H1 (cell line): Measurements from ENCODE around the gene LRP5. TPM values are rescaled to one million over a fixed set of nuclear protein-coding genes. Genes with fewer than 3 reads are reported as not detected.
A peak's percentile ranks its signal among the peaks of the same experiment; 100 is the strongest.

Source experiments
- CTCF ChIA-PET: fragments of 300-600 bp; sonication (Branson Sonifier 250); formaldehyde crosslinking; loops from one replicate; lab custom pipeline; 2021; ENCODE audit not compliant: partially characterized antibody; lab: Charles Lee
- POLR2A ChIA-PET: fragments of 300-600 bp; sonication (Branson Sonifier 250); formaldehyde crosslinking; loops from one replicate; lab custom pipeline; 2021; ENCODE audit warnings: inconsistent platforms; ENCODE audit not compliant: partially characterized antibody; lab: Charles Lee
- DNase-seq, 2 experiments: peaks; one replicate each; pipeline versions ENCODE4 v3.0.0 to v3.0.0-alpha.2; 2010 to 2022; ENCODE audit warnings: low spot score in 2 of 2, low read depth in 1 of 2, mixed read lengths in 1 of 2
- FAIRE-seq: peaks from 2 replicates; lab custom pipeline; 2011; peaks lifted over from hg19 to GRCh38; lab: Jason Lieb, UNC
- H2AFZ ChIP-seq: 2 replicates; pipeline ENCODE4 v1.8.1; 2012; ENCODE audit warnings: low read length, inconsistent platforms
- H2AK5ac ChIP-seq: 2 replicates; pipeline ENCODE4 v1.6.1; 2013; ENCODE audit warnings: low read depth, low read length
- H2BK120ac ChIP-seq: replicated peaks from 2 replicates; pipeline ENCODE3; 2013; ENCODE audit warnings: low read depth, low read length, inconsistent platforms
- H2BK12ac ChIP-seq: 2 replicates; pipeline ENCODE4 v1.6.1; 2013; ENCODE audit warnings: low read depth, low read length
- H2BK15ac ChIP-seq: 2 replicates; pipeline ENCODE4 v1.6.1; 2013; ENCODE audit warnings: low read length
- H2BK20ac ChIP-seq: 2 replicates; pipeline ENCODE4 v1.6.1; 2013; ENCODE audit warnings: low read length
- H2BK5ac ChIP-seq: 2 replicates; pipeline ENCODE4 v1.6.1; 2013; ENCODE audit warnings: low read depth, low read length
- H3K14ac ChIP-seq: 2 replicates; pipeline ENCODE4 v1.6.1; 2013; ENCODE audit warnings: inconsistent platforms; ENCODE audit not compliant: insufficient read length
- H3K18ac ChIP-seq: 2 replicates; pipeline ENCODE4 v1.6.1; 2013; ENCODE audit warnings: low read length; ENCODE audit errors: extremely low read depth
- H3K23ac ChIP-seq: 2 replicates; pipeline ENCODE4 v1.6.1; 2013; ENCODE audit warnings: inconsistent platforms; ENCODE audit not compliant: insufficient read length
- H3K23me2 ChIP-seq: 2 replicates; pipeline ENCODE4 v1.6.1; 2013; ENCODE audit warnings: low read depth, low read length
- H3K27ac ChIP-seq: 2 replicates; pipeline ENCODE4 v1.6.1; 2011; ENCODE audit warnings: low read depth, low read length, inconsistent platforms
- H3K27me3 ChIP-seq, 4 experiments: replicated peaks in 1 of 4; 1 replicate in 1 of 4; 2 replicates in 3 of 4; pipeline versions ENCODE4 v1.6.1 to v1.8.1; 2011 to 2013; ENCODE audit warnings: low read length in 3 of 4, mild to moderate bottlenecking in 3 of 4, inconsistent platforms in 2 of 4, mixed read lengths in 2 of 4, moderate library complexity in 1 of 4; ENCODE audit not compliant: control insufficient read depth in 3 of 4, insufficient read depth in 3 of 4; ENCODE audit errors: extremely low read depth in 1 of 4
- H3K36me3 ChIP-seq, 4 experiments: 2 replicates each; pipeline versions ENCODE4 v1.6.1 to v1.8.1; 2011 to 2013; ENCODE audit warnings: mild to moderate bottlenecking in 4 of 4, low read length in 3 of 4, moderate library complexity in 2 of 4, control low read depth in 1 of 4, inconsistent platforms in 1 of 4; ENCODE audit not compliant: insufficient read depth in 4 of 4, control insufficient read depth in 2 of 4
- H3K4ac ChIP-seq: replicated peaks from 2 replicates; pipeline ENCODE3; 2013; ENCODE audit warnings: low read length, low read depth, mixed read lengths, inconsistent platforms; ENCODE audit not compliant: insufficient read length
- H3K4me1 ChIP-seq, 4 experiments: replicated peaks in 1 of 4; 1 replicate in 1 of 4; 2 replicates in 3 of 4; pipeline versions ENCODE4 v1.6.1 to v1.8.1; 2011 to 2013; ENCODE audit warnings: low read length in 3 of 4, inconsistent platforms in 2 of 4, mixed read lengths in 1 of 4; ENCODE audit not compliant: insufficient read depth in 4 of 4, control insufficient read depth in 3 of 4
- H3K4me2 ChIP-seq, 2 experiments: 2 replicates each; pipeline versions ENCODE4 v1.6.1 to v1.8.1; 2011 to 2013; ENCODE audit warnings: low read depth in 2 of 2, low read length in 2 of 2, control low read depth in 1 of 2, inconsistent platforms in 1 of 2, mild to moderate bottlenecking in 1 of 2; ENCODE audit not compliant: insufficient read depth in 1 of 2
- H3K4me3 ChIP-seq, 4 experiments: fragments of 200-600, 300-600 bp in 1 of 4; sonication (generic), shearing (Covaris generic), sonication (Bioruptor Twin) in 1 of 4; 2 replicates each; pipeline versions ENCODE4 v1.5.1 to v1.8.1; 2011 to 2016; ENCODE audit warnings: low read length in 4 of 4, low read depth in 3 of 4, control low read depth in 2 of 4, inconsistent platforms in 2 of 4, mild to moderate bottlenecking in 2 of 4, mixed read lengths in 1 of 4, moderate library complexity in 1 of 4; ENCODE audit not compliant: insufficient read depth in 2 of 4; ENCODE audit errors: extremely low read depth in 1 of 4
- H3K56ac ChIP-seq: replicated peaks from 2 replicates; pipeline ENCODE3; 2013; ENCODE audit warnings: low read depth, mild to moderate bottlenecking, mixed read lengths, low read length, inconsistent platforms; ENCODE audit not compliant: insufficient read length
- H3K79me1 ChIP-seq: 2 replicates; pipeline ENCODE4 v1.6.1; 2013; ENCODE audit warnings: low read depth, low read length, control low read depth
- H3K79me2 ChIP-seq, 2 experiments: 2 replicates each; pipeline versions ENCODE4 v1.6.1 to v1.8.1; 2012 to 2013; ENCODE audit warnings: low read length in 2 of 2, mild to moderate bottlenecking in 2 of 2, inconsistent platforms in 1 of 2; ENCODE audit not compliant: insufficient read depth in 2 of 2, control insufficient read depth in 1 of 2
- H3K9ac ChIP-seq, 4 experiments: replicated peaks in 1 of 4; 1 replicate in 1 of 4; 2 replicates in 3 of 4; pipeline versions ENCODE4 v1.6.1 to v1.8.1; 2011 to 2013; ENCODE audit warnings: low read depth in 3 of 4, low read length in 3 of 4, control low read depth in 2 of 4, mild to moderate bottlenecking in 2 of 4, moderate library complexity in 2 of 4, inconsistent platforms in 1 of 4; ENCODE audit errors: extremely low read depth in 1 of 4
- H3K9me3 ChIP-seq, 2 experiments: 2 replicates each; pipeline versions ENCODE4 v1.6.1 to v1.8.1; 2012 to 2013; ENCODE audit warnings: mild to moderate bottlenecking in 2 of 2, moderate library complexity in 2 of 2, control low read depth in 1 of 2, inconsistent platforms in 1 of 2, low read depth in 1 of 2, low read length in 1 of 2, mixed read lengths in 1 of 2; ENCODE audit not compliant: insufficient read depth in 2 of 2
- H4K20me1 ChIP-seq, 2 experiments: replicated peaks in 1 of 2; 2 replicates each; pipeline versions ENCODE3 to v1.8.1; 2011 to 2013; ENCODE audit warnings: inconsistent platforms in 2 of 2, low read length in 2 of 2, mild to moderate bottlenecking in 1 of 2; ENCODE audit not compliant: insufficient read depth in 2 of 2, control insufficient read depth in 1 of 2
- H4K5ac ChIP-seq: 2 replicates; pipeline ENCODE4 v1.6.1; 2013; ENCODE audit warnings: low read length, low read depth, mixed read lengths, inconsistent platforms; ENCODE audit not compliant: insufficient read length
- H4K8ac ChIP-seq: 2 replicates; pipeline ENCODE4 v1.8.0; 2013; ENCODE audit warnings: mild to moderate bottlenecking, moderate library complexity, low read length, inconsistent platforms; ENCODE audit not compliant: insufficient read depth; ENCODE audit errors: extremely low read depth
- H4K91ac ChIP-seq: replicated peaks from 2 replicates; pipeline ENCODE3; 2013; ENCODE audit warnings: low read length, mixed read lengths, inconsistent platforms; ENCODE audit not compliant: insufficient read length
- CTCF ChIP-seq, 3 experiments: IDR thresholded peaks; 1 replicate in 2 of 3; 2 replicates in 1 of 3; pipeline versions ENCODE4 v1.5.1 to v1.6.1; 2011; ENCODE audit warnings: low read length in 3 of 3, mild to moderate bottlenecking in 3 of 3, inconsistent platforms in 2 of 3, low read depth in 1 of 3, moderate library complexity in 1 of 3; ENCODE audit not compliant: insufficient read depth in 1 of 3; ENCODE audit errors: control extremely low read depth in 1 of 3
- SRF ChIP-seq: IDR thresholded peaks from 2 replicates; pipeline ENCODE4 v1.6.1; 2011; ENCODE audit warnings: mild to moderate bottlenecking, low read depth, low read length, moderate library complexity
- WGBS, 2 experiments: shearing (Covaris generic) in 1 of 2; methylation state at CpG; one replicate each; pipeline versions ENCODE4 v1.1.6 to v1.1.7; 2013 to 2015; ENCODE audit warnings: low lambda C conversion rate in 2 of 2, mixed read lengths in 2 of 2, inconsistent platforms in 1 of 2, low coverage in 1 of 2, missing lambda C conversion rate in 1 of 2; ENCODE audit not compliant: insufficient replicate concordance in 2 of 2, insufficient coverage in 1 of 2, insufficient read length in 1 of 2; ENCODE audit errors: extremely low coverage in 1 of 2, missing lambda C conversion rate in 1 of 2; 5-methylcytosine and 5-hydroxymethylcytosine counted together
- polyA plus RNA-seq, 7 experiments: library from polyadenylated mRNA; depleted of rRNA in 3 of 7; stranded (reverse) in 5 of 7; unstranded in 2 of 7; fragments of >200 nt in 5 of 7; fragments of 200-250 nt in 2 of 7; gene quantifications; 1 replicate in 5 of 7; 2 replicates in 1 of 7; 4 replicates in 1 of 7; pipeline versions ENCODE4 v1.2.1 to v1.2.3, GENCODE V29; 2011 to 2013; ENCODE audit warnings: missing spikeins in 2 of 7, mixed read lengths in 2 of 7
- total RNA-seq: library from RNA; stranded (reverse); fragmentation: NEBNext Ultra II Directional; extraction: Animal tissue kit (Norgen Biotek cat#: 25700); gene quantifications from 2 replicates; pipeline ENCODE4 v1.2.1, GENCODE V29; 2021

The LRP5 gene
- total and polyA plus RNA-seq, 2 of the 8 experiments (the other 6 are each of a cell fraction or from before 2014, with no cell fraction given): 19.0 to 38.9 TPM

- no peaks in the 10 kb centered on the region for H3K23me2 ChIP-seq
- H2AK5ac ChIP-seq: peak overlapping the region; percentile 65; the same call in 1 of the 2 replicates
- CTCF ChIA-PET: interaction anchor here (0.7 to 2.7 kb wide), 10 partner anchors 9 to 46 kb away, joined by 3 to 13 read pairs (median 6); no protein-coding TSS in a partner anchor
- no peak overlapping the region for H3K56ac ChIP-seq
- peak overlapping the region; percentile 60 for H3K4ac ChIP-seq
- POLR2A ChIA-PET: interaction anchor here (1.4 to 3.6 kb wide), 6 partner anchors 10 to 41 kb away, joined by 4 to 17 read pairs (median 6); no protein-coding TSS in a partner anchor
- peak overlapping the region in 2 of 4 experiments; percentile 14 to 16; a peak in 1 of 8 replicates for H3K4me3 ChIP-seq
- H4K8ac ChIP-seq: peak overlapping the region; percentile 84
- peak overlapping the region; percentile 90 for H2BK5ac ChIP-seq
- H3K79me2 ChIP-seq: peaks cover 4 to 67% of the 10 kb centered on the region in 2 experiments; a peak in 3 of 4 replicates
- H2BK15ac ChIP-seq: peak overlapping the region; percentile 92
- H3K23ac ChIP-seq: no peak overlapping the region
- peak overlapping the region; percentile 92; the same call in 1 of the 2 replicates for H2BK12ac ChIP-seq
- peak overlapping the region; percentile 18 for H4K5ac ChIP-seq
- peaks cover 11% of the 10 kb centered on the region for H3K79me1 ChIP-seq
- H3K4me1 ChIP-seq: peaks cover 11 to 33% (median 26%) of the 10 kb centered on the region in 4 experiments
- H3K4me2 ChIP-seq: peak overlapping the region in 1 of 2 experiments; percentile 1; a peak in 2 of 4 replicates
- 0 out of 2 replicates have a peak overlapping the region, but pooled peaks have one; percentile 97 for H2BK20ac ChIP-seq
- peak overlapping the region; percentile 86 for H4K91ac ChIP-seq
- FAIRE-seq: no peak
- no peak overlapping the region for H3K14ac ChIP-seq
- H2BK120ac ChIP-seq: peak overlapping the region; percentile 38
- no peak overlapping the region for H2AFZ ChIP-seq
- WGBS, 2 experiments: 80% methylated on average over 18 of the region's 21 CpGs; no CpG with 5 or more reads in 1 of the 2 experiments
- no peaks in the 10 kb centered on the region for H3K27me3 ChIP-seq
- H4K20me1 ChIP-seq: peaks cover 0 to 3% of the 10 kb centered on the region in 2 experiments
- H3K18ac ChIP-seq: peak overlapping the region; percentile 51
- DNase-seq: no peak
- H3K27ac ChIP-seq: peak overlapping the region; percentile 77
- H3K9me3 ChIP-seq: no peaks in the 10 kb centered on the region; a peak in 1 of 4 replicates
- H3K36me3 ChIP-seq: no peaks in the 10 kb centered on the region
- peak overlapping the region in 2 of 4 experiments; percentile 8 to 24; a peak in 3 of 7 replicates for H3K9ac ChIP-seq
- TF ChIP-seq SRF: no peak
- peak in 1 of 3 experiments; percentile 28; a peak in 1 of 4 replicates for TF ChIP-seq CTCF (IDR thresholded peaks at IDR 0.05; ENCODE audit: control extremely low read depth in 1 of 3, insufficient read depth in 1 of 3, low read depth in 1 of 3, low read length in 3 of 3)
Measured at GRCh38 chr11:68341557-68342458, 29.4 kb downstream of the LRP5 start.
